H4 (cell line): Measurements from ENCODE around the gene RHBDF1. TPM values are rescaled to one million over a fixed set of nuclear protein-coding genes. Genes with fewer than 3 reads are reported as not detected.
"Not testable (repeated sequence)": the region's sequence is repeated elsewhere in the genome, so short reads cannot be mapped to it uniquely, and the experiment has no call there.

Source experiments
- DNase-seq: peaks from one replicate; pipeline ENCODE4 v3.0.0-alpha.2; 2015; ENCODE audit warnings: low spot score
- total RNA-seq: library from RNA; depleted of rRNA; stranded (reverse); fragments of >200 nt; shearing (Covaris generic); gene quantifications from 2 replicates; pipeline ENCODE4 v1.2.3, GENCODE V29; 2014

The RHBDF1 gene
- total RNA-seq, 1 experiment from 2014 or later, result 12.4 TPM

DNA sequence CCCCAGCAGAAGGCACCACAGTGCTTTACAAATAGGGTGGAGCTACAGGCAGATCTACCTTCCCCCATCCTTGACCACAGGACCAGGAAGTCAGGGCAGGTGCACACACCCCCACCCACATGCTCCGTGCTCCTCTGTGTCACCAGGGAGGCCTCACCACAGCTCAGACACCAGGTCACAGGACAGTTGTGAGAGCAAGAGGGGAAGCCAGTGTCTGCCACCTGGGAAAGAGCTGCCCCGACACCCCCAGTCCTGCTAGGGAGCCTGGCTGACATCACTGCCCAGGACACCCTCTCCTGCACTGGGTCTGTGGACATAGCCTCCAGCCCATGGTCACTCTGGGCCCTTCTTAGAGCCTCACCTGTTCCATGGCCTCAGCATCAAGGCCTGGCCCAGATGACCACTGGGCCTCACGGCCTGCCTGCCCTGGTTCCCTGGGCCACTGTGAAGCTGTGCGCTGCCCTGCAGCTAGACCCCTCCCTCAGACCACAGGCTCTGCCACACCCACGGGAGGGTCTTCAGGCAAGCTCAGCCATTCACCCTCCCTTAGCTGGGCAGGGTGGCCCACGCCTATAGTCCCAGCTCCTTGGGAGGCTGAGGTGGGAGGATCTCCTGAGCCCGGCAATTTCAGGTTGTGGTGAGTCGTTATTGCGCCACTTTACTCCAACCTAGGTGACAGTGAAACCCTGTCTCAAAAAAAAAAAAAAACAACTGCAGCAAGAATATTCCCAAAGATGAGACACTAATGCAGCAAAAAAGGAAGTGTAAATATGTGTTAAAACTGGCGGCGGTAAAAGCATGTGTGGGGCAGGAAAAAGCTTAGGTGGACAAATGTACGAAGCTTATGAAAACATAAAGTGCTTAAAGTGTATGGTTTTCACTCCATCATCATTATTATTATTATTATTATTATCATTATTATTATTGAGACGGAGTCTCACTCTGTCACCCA is 33.2 kb downstream of the RHBDF1 start:
- DNase-seq, result no peak

DNA sequence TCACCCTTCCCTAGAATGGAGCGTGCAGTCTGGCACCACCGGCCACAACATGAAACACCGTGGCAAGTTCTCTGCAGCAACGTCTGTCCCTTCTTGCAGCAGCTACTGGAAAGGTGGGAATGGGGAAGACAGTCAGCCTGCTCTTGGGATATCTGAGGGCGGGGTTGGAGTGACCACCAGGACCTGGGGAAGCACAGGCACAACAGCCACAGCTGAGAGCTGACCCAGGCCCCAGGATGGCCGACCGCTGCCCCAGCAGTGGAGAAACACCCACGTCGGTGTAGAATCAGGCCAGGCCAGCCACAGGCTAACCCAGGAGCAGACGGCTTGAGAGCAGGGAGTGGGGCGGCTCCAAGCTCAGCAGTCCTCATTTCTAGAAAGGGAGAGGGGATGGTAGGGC is 34.2 kb downstream of the RHBDF1 start:
- DNase-seq, result not testable (repeated sequence)

DNA sequence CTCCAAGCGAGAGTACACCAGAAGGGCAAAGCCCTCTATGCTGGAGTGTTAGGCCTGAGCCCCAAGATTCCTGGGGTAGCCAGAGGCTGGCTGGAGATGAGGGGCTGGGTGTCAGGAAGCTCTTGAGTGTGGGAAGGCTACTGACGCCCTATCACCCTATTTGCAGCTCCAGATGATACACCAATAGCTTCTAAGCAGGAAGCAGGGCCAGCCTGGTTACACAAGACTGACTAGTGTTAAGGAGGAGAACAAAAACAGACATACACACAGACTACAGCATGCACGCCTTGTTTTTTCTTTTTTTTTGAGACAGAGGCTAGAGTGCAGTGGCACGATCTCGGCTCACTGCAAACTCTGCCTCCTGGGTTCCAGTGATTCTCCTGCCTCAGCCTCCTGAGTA is 34.9 kb downstream of the RHBDF1 start:
- no peak for DNase-seq

DNA sequence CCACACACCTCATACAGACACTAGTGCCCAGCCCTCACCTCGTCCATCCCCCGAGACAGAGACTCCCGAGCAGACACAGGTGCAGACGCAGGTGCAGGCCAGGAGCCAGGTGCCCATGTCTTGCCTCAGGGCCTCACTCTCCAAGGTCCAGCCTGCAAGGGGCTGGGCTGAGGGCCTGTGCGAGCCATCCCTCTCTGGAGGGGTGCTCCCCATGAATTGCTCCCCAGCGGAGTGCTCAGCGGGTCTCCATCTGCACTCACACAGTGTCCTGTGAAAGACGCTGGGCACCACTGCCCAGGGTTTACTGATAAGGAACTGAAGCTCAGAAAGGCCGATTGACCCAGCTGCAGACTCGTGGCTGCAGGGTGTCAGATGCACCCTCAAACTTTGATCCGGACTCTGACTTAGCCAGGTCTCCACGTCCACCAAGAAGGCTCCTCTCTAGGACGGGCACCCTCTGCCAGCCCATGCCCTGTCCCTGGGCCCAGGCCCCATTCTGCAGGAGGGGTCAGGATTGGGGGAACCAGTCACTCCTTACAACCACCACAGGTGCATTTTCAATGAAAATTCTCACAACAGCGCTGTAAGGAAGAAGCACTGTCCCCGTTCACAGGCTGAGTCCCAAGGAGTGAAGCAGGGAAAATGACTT is 36.0 kb downstream of the RHBDF1 start:
- no peak for DNase-seq

DNA sequence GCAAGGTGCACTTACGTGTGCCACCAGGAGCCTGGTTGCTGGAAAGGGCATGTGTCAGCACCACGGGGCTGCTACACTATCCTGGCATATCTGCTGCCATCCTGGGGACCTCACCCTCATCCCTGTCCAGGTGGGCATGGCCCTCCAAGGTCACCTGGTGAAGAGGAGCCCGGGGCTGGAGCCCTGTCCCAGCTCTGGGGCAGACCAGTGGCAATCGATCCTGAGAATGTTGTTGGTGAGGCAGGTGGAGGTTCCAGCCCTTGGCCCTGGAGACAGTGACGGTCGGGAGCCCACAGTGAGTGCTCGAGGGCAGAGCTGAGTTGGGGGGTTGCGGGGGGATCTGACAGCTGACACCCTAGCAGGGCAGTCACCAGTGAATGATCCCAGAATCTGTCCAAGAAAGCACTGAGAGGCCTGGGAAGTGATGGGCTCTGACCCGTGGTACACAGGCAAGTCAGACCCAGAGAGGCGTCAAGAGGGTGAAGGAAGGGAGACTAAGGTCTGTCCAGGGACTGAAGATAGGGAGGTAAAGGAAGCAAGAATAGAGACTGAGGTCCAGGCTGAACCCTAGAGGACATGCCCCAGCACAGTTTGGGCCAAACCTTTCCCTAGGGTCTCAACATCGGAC is 36.6 kb downstream of the RHBDF1 start:
- no peak for DNase-seq

DNA sequence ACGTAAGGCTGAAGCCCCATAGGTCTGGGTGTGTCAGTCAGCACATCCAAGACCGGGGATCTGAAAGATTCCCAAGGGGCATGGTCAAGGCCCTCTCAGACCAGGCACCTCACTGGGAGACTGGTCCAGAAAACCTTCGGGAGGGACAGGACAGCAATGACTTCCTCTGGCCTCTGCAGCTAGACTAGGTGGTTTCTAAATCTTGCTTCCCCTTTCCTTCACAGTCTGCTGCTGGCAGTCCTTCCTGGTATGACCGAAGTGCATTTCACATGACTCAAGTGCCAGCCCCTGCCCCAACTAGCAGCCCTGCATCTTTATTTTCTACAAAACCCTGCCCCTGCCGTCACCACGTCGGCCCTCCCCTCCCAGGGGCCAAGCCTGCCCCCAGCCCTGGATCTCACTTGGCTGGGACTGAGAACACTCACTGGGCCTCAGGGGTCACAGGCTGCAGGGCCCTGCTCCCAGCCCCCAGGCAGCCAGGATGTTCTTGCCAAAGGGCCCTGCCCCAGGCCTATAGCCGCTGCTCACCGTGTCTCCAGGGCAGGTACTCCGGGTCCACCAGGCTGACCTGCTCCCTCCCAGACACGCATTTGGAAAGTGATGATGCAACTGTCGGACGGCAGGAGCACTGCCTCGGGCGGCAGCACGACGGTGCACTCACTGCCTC is 37.3 kb downstream of the RHBDF1 start:
- no peak for DNase-seq

DNA sequence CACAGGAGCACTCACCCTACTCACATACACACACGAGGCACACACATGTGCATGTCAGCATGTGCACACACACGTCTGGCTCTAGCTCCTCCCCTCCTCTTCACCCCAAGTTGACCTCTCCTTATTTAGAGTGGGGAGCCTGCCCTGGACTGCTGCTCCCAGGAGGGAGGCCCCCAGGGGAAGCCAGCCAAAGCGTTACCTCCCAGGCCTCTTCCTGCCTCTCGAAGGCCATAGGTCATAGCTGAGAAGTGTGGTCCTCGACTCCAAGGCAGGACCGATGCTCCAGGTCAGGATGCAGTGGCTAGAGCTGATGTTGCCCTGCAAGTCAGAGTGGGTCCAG is 37.8 kb downstream of the RHBDF1 start:
- no peak for DNase-seq

DNA sequence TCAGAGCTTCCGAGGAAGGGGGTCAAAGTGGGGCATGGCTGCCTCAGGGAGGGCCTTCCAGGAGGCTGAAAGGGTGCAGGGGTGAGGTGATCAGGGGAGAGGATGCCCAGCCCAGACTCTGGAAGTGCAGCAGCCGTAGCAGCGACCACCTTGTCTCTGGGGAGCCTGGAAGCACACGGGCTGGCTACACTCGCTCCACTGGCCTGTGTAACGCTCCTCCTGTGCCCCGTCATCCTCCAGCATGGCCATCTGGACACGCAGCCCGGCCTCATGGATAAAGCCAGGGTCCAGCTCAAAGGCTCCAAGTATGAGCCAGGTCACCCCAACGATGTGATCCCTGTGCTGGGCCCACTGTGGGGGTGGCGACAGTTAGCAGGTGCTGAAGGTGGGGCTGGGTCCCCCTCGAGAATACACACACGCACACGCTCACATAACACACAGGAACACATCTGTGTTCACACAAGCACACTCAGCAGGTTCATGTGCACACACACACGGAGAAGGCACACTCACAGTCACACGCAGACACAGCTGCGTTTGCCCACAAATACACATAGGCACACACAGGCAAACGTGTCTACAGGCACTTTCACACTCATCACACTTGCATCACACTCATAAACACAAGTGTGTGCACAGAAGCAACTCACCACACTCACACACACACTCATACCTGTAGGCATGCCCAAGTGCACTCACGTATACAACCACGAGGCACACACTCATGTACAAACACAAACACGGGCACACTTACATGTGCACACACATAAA is 38.4 kb downstream of the RHBDF1 start:
- DNase-seq, result no peak

DNA sequence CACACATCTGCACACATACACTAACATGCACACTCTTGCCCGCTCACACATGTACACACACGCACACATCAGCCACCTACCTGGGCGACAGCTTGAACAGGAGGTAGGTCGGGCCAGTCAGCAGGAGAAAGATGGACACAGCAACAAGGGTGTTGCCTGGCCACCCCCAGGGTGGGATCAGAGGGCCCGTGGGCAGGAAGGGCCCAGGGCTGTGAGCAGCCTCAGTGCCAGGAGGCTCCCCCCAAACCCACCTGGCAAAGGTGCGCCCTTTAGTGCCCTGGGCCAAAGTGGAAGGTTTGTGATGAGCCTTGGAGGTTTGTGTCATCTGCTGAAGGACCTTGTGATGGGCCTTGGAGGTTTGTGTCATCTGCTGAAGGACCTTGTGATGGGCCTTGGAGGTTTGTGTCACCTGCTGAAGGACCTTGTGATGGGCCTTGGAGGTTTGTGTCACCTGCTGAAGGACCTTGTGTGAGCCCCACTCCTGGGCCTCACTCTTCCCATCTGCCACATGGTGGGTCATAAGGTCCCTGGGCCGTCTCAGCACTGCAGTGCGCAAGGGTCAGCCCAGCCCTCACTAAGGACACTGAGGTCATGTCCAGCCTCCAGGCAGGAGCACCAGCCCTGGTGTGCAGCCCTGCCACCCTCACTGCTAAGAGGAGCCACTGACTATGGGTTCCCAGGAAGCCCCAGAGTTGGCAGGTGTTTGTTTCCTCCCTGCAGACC is 39.1 kb downstream of the RHBDF1 start:
- not testable (repeated sequence) for DNase-seq

DNA sequence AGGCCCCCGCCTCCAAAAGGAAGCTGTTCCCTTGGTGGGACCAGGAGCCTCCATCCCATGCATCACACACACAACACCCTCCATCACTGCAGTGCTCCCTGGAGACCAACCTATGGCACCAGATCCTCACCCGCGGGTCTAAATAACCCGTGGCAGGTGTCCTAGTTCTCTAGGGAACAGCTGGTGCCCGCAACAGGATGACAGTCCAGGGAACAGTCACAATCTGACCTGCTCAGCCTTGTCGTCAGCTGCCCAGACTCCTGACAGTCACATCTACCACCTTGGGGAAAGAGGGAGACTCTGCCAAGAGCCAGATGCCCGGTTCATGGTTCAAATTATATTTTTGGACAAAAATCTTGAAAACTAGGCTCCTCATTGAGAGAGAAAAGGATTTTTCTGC is 41.8 kb downstream of the RHBDF1 start:
- DNase-seq, result not testable (repeated sequence)

DNA sequence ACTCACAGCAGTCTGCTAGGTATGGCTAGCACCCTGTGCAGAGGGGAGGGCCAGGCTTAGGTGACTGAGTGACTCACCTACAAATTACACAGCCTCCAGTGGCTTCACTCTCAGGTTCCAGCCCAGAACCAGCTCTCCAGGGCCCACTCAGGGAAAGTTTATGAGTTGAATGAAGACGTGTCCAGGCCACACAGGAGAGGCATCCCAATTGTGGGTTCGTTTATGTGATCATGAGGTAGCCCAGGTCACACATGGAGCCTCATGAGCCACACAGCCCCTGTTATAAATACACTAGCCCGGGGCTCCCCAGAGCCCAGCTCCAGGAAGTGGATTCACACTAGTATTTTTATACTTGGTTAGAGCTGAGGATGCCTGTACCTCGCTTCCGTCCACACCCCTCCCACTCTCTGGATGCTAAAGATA is 46.5 kb downstream of the RHBDF1 start:
- DNase-seq, result not testable (repeated sequence)

DNA sequence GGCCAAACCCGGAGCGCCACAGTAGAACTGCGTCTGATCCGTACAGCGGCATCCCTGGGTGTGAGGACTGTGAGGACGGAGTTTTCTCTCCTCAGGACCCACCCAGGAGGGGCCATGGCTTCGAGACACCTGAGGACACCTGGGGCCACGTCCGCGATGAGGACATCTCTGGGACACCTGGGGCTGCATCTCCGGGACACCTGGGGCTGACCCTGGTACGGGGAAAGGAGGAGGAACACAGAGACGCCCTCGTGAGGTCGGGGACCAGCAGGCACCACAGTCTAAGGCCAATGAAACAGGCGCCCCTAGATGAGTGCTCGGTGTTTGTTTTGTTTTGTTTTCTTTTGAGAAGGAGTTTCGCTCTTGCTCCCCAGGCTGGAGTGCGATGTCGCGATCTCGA is 48.3 kb downstream of the RHBDF1 start:
- not testable (repeated sequence) for DNase-seq

DNA sequence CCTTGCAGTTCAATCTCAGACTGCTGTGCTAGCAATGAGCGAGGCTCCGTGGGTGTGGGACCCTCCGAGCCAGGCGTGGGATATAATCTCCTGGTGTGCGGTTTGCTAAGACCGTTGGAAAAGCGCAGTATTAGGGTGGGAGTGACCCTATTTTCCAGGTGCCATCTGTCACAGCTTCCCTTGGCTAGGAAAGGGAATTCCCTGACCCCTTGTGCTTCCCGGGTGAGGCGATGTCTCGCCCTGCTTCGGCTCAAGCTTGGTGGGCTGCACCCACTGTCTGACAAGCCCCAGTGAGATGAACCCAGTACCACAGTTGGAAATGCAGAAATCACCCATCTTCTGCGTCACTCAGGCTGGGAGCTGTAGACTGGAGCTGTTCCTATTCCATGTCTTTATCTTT is 51.5 kb downstream of the RHBDF1 start:
- DNase-seq, result not testable (repeated sequence)

DNA sequence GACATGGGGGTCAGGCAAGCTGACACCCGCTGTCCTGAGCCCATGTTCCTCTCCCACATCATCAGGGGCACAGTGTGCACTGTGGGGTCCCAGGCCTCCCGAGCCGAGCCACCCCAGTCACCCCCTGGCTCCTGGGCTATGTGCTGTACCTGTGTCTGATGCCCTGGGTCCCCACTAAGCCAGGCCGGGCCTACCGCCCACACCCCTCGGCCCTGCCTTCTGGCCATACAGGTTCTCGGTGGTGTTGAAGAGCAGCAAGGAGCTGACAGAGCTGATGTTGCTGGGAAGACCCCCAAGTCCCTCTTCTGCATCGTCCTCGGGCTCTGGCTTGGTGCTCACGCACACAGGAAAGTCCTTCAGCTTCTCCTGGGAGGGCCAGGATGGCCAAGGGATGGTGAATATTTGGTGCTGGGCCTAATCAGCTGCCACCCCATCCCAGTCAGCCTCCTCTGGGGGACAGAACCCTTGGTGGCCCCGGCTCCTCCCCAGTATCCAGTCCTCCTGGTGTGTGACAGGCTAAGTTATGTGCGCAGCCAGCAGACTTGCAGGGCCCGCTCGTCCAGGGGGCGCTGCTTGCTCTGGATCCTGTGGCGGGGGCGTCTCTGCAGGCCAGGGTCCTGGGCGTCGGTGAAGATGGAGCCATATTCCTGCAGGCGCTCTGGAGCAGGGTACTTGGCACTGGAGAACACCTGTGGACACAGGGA is 55.2 kb downstream of the RHBDF1 start:
- DNase-seq, result not testable (repeated sequence)

DNA sequence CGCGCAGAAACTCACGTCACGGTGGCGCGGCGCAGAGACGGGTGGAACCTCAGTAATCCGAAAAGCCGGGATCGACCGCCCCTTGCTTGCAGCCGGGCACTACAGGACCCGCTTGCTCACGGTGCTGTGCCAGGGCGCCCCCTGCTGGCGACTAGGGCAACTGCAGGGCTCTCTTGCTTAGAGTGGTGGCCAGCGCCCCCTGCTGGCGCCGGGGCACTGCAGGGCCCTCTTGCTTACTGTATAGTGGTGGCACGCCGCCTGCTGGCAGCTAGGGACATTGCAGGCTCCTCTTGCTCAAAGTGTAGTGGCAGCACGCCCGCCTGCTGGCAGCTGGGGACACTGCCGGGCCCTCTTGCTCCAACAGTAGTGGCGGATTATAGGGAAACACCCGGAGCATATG is 61.7 kb downstream of the RHBDF1 start:
- not testable (repeated sequence) for DNase-seq

DNA sequence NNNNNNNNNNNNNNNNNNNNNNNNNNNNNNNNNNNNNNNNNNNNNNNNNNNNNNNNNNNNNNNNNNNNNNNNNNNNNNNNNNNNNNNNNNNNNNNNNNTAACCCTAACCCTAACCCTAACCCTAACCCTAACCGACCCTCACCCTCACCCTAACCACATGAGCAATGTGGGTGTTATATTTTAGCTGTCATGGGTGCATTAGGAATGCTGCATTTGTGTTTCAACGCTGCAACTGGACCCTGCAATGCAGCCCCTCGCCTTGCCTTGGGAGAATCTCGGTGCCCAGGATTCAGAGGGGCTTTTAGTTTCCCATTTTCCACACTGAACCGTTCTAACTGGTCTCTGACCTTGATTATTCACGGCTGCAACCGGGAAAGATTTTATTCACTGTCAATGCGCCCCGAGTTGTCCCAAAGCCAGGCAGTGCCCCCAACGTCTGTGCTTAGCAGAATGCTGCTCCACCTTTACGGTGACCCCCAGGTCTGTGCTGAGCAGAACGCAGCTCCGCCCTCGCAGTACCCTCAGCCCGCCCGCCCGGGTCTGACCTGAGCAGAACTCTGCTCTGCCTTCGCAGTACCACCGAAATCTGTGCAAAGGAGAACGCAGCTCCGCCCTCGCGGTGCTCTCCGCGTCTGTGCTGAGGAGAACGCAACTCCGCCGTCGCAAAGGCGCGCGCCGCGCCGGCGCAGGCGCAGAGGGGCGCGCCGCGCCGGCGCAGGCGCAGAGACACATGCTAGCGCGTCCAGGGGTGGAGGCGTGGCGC is 62.3 kb downstream of the RHBDF1 start:
- DNase-seq, result no peak
